DMS79 treated with DMSO at 0.1 percent for 48 hours (cell line): ENCODE results near the gene GTF2H4.
"Not testable (repeated sequence)": the region's sequence is repeated elsewhere in the genome, so short reads cannot be mapped to it uniquely, and the experiment has no call there.

ENCODE experiments used
- DNase-seq: peaks from one replicate; lab custom pipeline; 2025; lab: John Stamatoyannopoulos, UW

GTF2H4 gene

GRCh38 chr6:30924040-30924627 lies 16.1 kb downstream of the GTF2H4 start:
- DNase-seq: not testable (repeated sequence)

- no peak for DNase-seq
These were observed 18.6 kb downstream of the GTF2H4 start for GRCh38 chr6:30926644-30927043.

GRCh38 chr6:30927080-30927479 lies 19.1 kb downstream of the GTF2H4 start:
- DNase-seq: not testable (repeated sequence)

GRCh38 chr6:30928677-30929076 lies 20.7 kb downstream of the GTF2H4 start:
- DNase-seq: no peak

- DNase-seq: no peak
These were observed 22.5 kb downstream of the GTF2H4 start for GRCh38 chr6:30930506-30930905.

GRCh38 chr6:30931272-30931671 lies 23.3 kb downstream of the GTF2H4 start:
- no peak for DNase-seq

- no peak for DNase-seq
These were observed 24.1 kb downstream of the GTF2H4 start, which contains the start of gene SFTA2 for GRCh38 chr6:30931969-30932645. Gene SFTA2, minus strand, starts transcription at chr6:30932170. Its CDS starts 74 bp downstream, at chr6:30932096.

GRCh38 chr6:30932665-30933365 lies 24.8 kb downstream of the GTF2H4 start:
- no peak for DNase-seq

- DNase-seq: no peak
These were observed 27.0 kb downstream of the GTF2H4 start for GRCh38 chr6:30935018-30935417.

- no peak for DNase-seq
These were observed 29.3 kb downstream of the GTF2H4 start for GRCh38 chr6:30937265-30937664.

GRCh38 chr6:30938730-30939129 lies 30.7 kb downstream of the GTF2H4 start:
- DNase-seq: no peak

GRCh38 chr6:30939473-30939872 lies 31.5 kb downstream of the GTF2H4 start:
- DNase-seq: no peak

- no peak for DNase-seq
These were observed 32.5 kb downstream of the GTF2H4 start, which contains the start of gene MUCL3 for GRCh38 chr6:30940361-30940986. Gene MUCL3, plus strand, starts transcription at chr6:30940973. Its CDS starts 27 bp downstream, at chr6:30941000.

- no peak for DNase-seq
These were observed 34.5 kb downstream of the GTF2H4 start for GRCh38 chr6:30942338-30943060.

- DNase-seq: no peak
These were observed 36.0 kb downstream of the GTF2H4 start for GRCh38 chr6:30944051-30944450.

GRCh38 chr6:30945281-30945680 lies 37.3 kb downstream of the GTF2H4 start:
- no peak for DNase-seq

- DNase-seq: no peak
These were observed 39.2 kb downstream of the GTF2H4 start for GRCh38 chr6:30947231-30947630.

- no peak for DNase-seq
These were observed 40.8 kb downstream of the GTF2H4 start for GRCh38 chr6:30948811-30949210.

- no peak for DNase-seq
These were observed 44.0 kb downstream of the GTF2H4 start for GRCh38 chr6:30951907-30952469.

- no peak for DNase-seq
These were observed 46.8 kb downstream of the GTF2H4 start for GRCh38 chr6:30954631-30955366.
